Limb (tissue), 2 donors: ENCODE data around the gene HACL1.
A peak's percentile ranks its signal among the peaks of the same experiment; 100 is the strongest.
"Not testable (repeated sequence)": the region's sequence is repeated elsewhere in the genome, so short reads cannot be mapped to it uniquely, and the experiment has no call there.

Experiments
- DNase-seq, 2 donors: peaks; one replicate each; pipeline ENCODE4 v3.0.0-alpha.2; 2016; ENCODE audit errors: extremely low spot score in 2 of 2

HACL1 gene

DNA sequence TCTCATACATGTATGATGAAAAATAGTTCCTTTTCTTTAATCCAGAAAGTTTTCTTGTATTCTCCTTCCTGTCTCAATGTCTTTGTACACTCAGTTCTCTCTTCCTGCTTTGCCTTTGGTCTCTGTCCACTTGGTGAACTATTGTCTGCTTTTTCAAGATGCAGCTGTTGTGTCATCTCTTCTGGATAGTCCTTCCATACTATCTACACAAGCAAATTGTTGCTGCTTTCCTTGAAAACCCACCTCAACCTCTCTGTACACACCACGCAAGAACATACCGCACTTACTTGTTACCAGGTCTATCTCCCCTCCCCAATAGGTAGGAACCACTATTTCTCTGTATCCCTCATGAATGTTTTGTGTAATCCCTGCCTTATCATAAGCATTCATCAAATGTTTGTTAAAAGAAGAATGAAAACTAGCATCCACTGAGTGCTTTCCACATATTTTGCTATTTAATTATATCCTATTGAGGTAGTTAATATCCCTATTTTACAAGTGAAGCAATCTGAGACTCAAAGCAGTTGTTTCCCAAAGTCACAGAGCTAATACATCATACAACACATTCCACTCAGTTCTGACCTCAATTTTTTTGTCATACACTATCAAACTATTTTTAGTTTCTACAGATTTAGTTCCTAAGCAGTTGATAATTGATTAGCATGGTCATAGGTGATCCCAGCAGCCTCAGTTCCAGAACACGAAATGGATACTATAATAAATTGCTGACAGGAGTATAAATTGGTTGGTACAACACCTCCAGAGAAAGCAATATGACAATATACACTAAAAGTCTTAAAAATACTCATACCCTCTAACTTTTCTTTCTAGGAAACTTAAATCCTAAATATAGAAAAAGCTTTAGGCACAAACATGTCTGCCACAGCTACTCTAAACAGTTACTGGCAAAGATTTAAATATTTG is 19.6 kb downstream of the HACL1 start:
- no peak for DNase-seq

GRCh38 chr3:15579051-15579450 is 22.3 kb downstream of the HACL1 start:
- DNase-seq, result no peak

DNA sequence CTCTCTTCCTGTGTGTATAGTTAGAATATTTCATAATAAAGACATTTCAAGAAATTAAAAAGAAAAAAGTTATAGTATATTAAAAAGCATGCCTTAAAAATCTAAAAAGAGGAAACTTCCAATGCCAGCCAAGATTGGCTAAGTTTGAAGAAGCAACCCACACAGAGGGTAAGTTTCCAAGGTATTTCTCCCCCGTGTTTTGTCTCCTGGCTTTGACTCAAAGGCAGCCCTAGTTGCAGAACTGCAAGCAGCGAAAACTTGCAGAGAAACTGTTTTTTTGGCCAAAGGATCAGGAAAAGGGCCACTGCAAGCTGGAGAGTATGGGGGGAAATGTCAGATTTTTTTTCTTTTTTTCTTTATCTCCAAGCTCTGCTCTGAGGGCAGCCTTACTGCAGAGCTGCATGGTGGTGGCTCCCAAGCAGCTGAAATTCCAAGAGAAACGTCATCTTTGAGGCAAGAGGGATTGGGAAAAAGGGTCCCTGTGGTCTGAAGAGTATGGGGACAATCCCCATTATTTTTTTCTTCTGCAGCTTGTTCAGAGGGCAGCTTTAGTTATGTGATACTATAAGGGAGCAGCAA is 23.0 kb downstream of the HACL1 start:
- DNase-seq, result no peak

- no peak for DNase-seq
Observed at GRCh38 chr3:15576475-15576874, 24.9 kb downstream of the HACL1 start.

DNA sequence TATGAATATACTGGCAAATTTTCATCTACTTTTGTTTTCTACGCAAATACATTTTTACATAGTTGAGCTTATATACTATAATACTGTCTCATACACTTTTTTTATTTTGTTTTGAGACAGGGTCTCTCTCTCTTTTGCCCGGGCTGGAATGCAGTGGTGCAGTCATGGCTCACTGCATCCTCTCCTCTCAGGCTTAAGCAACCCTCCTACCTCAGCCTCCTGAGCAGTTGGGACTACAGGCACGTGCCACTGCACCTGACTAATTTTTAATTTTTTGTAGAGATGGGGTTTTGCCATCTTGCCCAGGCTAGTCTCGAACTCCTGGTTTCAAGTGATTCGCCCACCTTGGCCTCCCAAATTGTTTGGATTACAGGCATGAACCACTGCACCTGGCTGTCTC is 25.9 kb downstream of the HACL1 start:
- DNase-seq, result no peak

- no peak for DNase-seq
Observed at GRCh38 chr3:15572138-15572537, 29.2 kb downstream of the HACL1 start.

DNA sequence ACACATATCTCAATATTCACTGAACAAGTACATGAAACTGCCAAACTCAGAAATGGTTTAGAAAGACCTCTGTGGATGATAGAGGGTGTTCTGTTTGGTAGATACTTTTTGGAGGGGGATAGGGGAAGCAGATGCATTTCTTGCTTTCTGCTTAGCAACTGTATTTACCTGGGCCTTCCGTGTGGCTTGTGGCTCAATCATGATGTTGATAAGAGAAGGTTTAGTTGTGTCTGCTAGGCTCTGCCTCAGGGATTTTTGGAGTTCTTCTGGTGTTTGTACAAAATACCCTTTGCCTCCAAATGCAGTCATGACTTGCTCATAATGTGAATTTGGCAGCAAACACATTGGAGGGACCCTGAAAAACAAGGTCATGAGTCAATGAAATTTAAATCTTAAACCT is 38.2 kb downstream of the HACL1 start:
- no peak for DNase-seq

GRCh38 chr3:15562560-15562959 is 38.8 kb downstream of the HACL1 start:
- DNase-seq, result no peak

DNA sequence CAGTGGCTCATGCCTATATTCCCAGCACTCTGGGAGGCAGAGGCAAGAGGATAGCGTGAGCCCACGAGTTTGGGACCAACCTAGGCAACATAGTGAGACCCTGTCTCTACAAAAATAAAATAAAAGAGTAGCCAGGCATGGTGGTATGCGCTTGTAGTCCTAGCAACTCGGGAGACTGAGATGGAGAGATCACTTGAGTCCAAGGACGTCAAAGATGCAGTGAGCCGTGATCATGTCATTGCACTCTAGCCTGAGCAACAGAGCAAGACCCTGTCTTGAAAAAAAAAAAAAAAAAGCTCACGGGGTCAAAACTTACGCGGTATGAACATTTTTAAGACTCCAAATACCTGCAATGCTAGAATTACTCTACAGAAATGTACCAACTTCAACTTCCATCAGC is 42.8 kb downstream of the HACL1 start:
- DNase-seq, result no peak

DNA sequence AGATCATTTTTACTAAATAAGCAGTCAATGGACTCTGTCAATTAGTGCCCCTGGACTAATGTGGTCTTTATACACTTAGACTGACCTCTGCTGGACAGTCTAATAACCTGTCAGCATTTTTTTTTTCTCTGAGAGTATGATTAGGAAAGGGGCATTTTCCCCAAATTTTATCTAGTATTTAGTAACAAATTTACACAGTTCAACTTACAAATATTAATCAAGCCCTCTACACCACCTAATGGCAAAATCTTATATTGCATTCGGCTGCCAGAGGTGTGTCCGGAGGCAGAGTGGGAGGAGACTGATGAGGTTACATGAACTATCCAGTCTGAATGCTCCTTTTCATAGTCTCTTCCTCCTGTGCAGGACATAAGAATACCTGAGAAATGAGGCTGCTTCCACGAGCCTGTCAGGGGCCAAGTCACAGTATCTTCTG is 43.8 kb downstream of the HACL1 start:
- DNase-seq, result peak; percentile 55 to 58

GRCh38 chr3:15556512-15556911 is 44.9 kb downstream of the HACL1 start:
- no peak for DNase-seq

DNA sequence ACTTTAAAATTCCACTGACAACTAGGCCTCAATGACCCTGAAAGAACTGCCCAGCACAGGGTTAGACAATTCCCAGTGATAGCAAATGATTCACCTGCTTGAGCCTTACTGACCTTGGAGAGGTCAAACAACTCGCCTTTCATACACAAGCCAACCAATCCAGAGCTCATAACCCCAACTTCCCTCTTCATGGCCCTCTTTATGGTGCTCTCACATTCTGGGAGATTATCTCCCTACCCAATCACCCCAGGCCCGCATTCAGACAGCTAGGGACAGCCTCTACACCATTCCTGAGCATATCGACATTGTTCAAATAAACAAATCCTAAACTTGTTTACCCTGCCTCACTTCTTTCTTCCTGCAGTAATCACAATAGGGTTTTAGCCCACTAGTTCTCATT is 47.6 kb downstream of the HACL1 start:
- no peak for DNase-seq

GRCh38 chr3:15551902-15552301 is 49.5 kb downstream of the HACL1 start:
- DNase-seq, result no peak

DNA sequence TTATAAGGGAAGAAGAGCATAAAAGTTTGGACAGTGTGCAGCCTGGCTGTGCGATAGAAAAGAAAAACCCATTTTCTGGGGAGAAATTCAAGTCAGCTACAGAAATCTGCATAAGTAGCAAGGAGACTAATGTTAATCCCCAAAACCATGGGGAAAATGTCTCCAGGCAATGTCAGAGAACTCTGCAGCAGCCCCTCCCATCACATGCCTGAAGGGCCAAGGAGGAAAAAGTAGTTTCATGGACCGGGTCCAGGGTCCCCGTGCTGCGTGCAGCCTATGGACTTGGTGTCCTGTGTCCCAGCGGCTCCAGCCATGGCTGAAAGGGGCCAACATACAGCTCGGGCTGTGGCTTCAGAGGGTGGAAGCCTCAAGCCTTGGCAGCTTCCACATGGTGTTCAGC is 51.5 kb downstream of the HACL1 start:
- no peak for DNase-seq

DNA sequence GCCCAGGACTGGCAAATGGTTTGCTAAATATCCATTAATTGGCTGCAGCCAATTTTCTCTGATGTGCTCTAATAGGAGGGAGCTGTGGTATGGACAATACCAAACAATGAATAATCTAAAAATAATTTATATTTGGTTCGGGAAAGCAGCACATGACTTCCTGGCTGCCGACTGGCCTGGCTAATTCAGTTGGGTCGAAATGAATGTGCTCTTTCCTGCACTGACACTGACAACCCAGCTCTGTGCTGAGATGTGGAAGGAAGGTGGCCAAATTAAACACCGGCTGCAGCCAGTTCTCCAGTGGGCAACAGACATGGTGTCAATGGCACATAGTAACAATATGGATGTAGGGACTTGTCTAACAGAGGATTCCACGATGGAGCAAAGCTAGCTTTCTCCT is 58.8 kb downstream of the HACL1 start:
- no peak for DNase-seq

GRCh38 chr3:15541371-15541770 is 60.0 kb downstream of the HACL1 start:
- DNase-seq, result no peak

- DNase-seq, result no peak
Observed at GRCh38 chr3:15539066-15539465, 62.3 kb downstream of the HACL1 start.

DNA sequence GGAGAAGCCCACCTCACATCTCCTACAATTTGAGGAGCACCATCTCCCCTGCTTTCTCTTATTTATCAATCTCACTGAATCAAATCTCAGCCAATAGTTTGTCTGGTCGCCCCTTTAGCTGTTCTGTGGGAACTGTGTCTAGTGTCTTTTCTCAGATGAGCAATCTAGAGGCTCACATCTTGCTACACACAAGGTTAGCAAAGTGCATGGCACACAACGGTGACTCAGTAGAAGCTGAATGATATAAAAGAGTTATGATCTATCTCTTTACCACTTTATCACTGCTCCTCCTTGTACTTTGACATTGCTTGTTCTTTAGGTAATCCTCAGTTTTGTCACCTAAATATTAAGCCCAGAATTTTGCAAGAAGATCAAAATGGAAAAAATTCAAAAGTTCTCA is 63.0 kb downstream of the HACL1 start:
- DNase-seq, result no peak

- no peak for DNase-seq
Observed at GRCh38 chr3:15536856-15537255, 64.5 kb downstream of the HACL1 start.

GRCh38 chr3:15535732-15536131 is 65.6 kb downstream of the HACL1 start:
- no peak for DNase-seq

GRCh38 chr3:15532614-15533013 is 68.8 kb downstream of the HACL1 start:
- DNase-seq, result not testable (repeated sequence)

- DNase-seq, result no peak
Observed at GRCh38 chr3:15531346-15531745, 70.0 kb downstream of the HACL1 start.
